OCI-LY3 (cell line): ENCODE results near the gene CDK4.

Experiments used
- H2AFZ ChIP-seq: fragments of 200-600, 300-600 bp; shearing (Covaris generic); 2 replicates; pipeline ENCODE4 v1.6.0; 2014; ENCODE audit warnings: antibody characterized with exemption, low read depth, low read length
- H3K27ac ChIP-seq: fragments of 200-600, 300-600 bp; sonication (generic); 2 replicates; pipeline ENCODE4 v1.5.1; 2014; ENCODE audit warnings: mild to moderate bottlenecking, low read length, moderate library complexity, mixed read lengths
- H3K27me3 ChIP-seq: fragments of 200-600, 300-600 bp; sonication (generic); 2 replicates; pipeline ENCODE4 v1.6.1; 2014; ENCODE audit warnings: low read depth, low read length, mixed read lengths
- H3K36me3 ChIP-seq: fragments of 200-600, 300-600 bp; sonication (generic); replicated peaks from 2 replicates; pipeline ENCODE3; 2014; ENCODE audit warnings: low read depth, low read length, mixed read lengths
- H3K4me1 ChIP-seq: fragments of 300-600, 200-600 bp; sonication (generic); 2 replicates; pipeline ENCODE4 v1.6.1; 2014; ENCODE audit warnings: low read length, mixed read lengths
- H3K4me2 ChIP-seq: fragments of 200-600, 300-600 bp; sonication (generic); 2 replicates; pipeline ENCODE4 v1.6.1; 2014; ENCODE audit warnings: low read length, mixed read lengths
- H3K4me3 ChIP-seq: fragments of 300-600, 200-600 bp; sonication (generic); 2 replicates; pipeline ENCODE4 v1.5.1; 2014; ENCODE audit warnings: antibody characterized with exemption, mild to moderate bottlenecking, low read length, moderate library complexity
- H3K79me2 ChIP-seq: fragments of 300-600, 200-600 bp; shearing (Covaris generic); 2 replicates; pipeline ENCODE4 v1.6.1; 2014; ENCODE audit warnings: mild to moderate bottlenecking, low read length, mixed read lengths
- H3K9ac ChIP-seq: fragments of 300-600, 200-600 bp; shearing (Covaris generic); 2 replicates; pipeline ENCODE4 v1.6.0; 2014; ENCODE audit warnings: mild to moderate bottlenecking, low read length, moderate library complexity
- H3K9me3 ChIP-seq: fragments of 200-600, 300-600 bp; shearing (Covaris generic); 2 replicates; pipeline ENCODE4 v1.6.1; 2014; ENCODE audit warnings: low read length, mixed read lengths; ENCODE audit not compliant: insufficient read depth
- H4K20me1 ChIP-seq: fragments of 200-600, 300-600 bp; sonication (generic); 2 replicates; pipeline ENCODE4 v1.6.1; 2016; ENCODE audit warnings: low read length, mixed read lengths; ENCODE audit not compliant: insufficient read depth
- CTCF ChIP-seq: fragments of 200-600, 300-600 bp; sonication (generic); IDR thresholded peaks from 2 replicates; pipeline ENCODE4 v1.5.1; 2014; ENCODE audit warnings: antibody characterized with exemption, low read length, low read depth
- EZH2phosphoT487 ChIP-seq: fragments of 200-600 bp; shearing (Covaris generic); IDR thresholded peaks from 2 replicates; pipeline ENCODE4 v1.6.1; 2018; ENCODE audit warnings: antibody characterized with exemption, mixed run types, low read depth

CDK4 gene

DNA sequence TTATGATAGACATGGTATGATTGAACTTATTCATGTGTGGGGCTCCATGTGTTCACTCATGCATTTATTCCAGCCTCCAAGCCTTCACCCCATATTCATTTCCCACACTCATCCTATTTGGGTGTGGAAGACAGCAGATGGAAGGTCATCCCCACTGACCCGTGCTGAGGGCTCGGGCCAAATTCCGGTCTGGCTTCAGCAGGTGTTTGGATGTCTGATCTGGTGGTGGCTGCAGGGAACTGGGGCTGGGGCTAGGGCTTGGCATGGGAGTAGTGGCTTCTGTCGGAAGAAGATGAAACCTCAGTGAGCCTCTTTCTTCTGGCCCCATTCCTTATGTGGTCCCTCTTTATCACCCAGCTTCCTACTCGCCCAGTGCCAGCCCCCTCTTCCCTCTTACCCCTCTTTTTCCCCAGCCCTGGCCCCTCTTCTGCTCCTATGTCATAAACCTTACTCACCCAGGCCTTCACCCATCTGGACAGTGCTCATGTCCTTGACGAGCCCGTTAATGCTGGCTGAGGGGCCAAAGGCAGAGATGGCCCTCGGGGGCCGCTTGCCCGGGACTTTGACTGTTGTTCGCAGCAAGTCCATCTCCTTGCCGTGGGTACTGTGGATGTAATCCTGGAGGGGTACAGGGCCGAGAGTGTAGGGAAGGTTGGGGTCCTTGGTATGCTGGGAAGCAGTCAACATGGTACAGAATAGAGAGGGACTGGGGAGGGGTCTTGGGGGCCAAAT lies 21.6 kb downstream of the CDK4 start:
- Histone ChIP-seq H3K27me3 (no peaks in the 10 kb centered on the region), H3K27ac (no peak overlapping the region), H2AFZ (no peak overlapping the region), H4K20me1 (no peaks in the 10 kb centered on the region), H3K4me2 (no peak overlapping the region), H3K9me3 (no peaks in the 10 kb centered on the region), H3K79me2 (no peaks in the 10 kb centered on the region), H3K9ac (no peak overlapping the region), H3K36me3 (peaks cover 23% of the 10 kb centered on the region), H3K4me3 (no peak overlapping the region), H3K4me1 (no peaks in the 10 kb centered on the region)
- TF ChIP-seq EZH2phosphoT487 (no peak), CTCF (no peak)

DNA sequence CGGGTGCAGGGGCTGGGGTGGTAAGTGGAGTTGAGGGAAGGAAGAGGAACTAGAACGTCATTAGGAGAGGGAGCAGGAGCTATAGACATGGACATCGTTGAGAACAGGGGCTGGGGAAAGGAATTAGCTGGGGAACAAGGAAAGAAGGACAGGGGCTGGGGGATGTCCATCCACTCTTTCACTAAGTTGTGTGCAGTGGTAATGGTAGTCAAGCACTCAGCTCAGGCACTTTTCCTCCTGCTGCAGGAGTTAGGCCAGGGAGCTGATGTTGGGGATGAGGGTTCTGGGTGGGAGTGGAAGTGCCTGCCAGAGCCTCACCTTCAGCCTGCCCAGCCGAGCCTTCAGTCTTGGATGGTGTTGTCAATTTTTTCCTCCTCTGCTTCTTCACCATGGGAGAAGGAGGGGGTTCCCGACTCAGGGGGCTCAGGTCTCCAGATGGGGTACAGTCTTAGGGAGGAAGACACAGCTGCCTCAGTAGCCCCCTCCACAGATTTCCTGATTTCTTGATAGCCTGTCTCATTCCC lies 22.7 kb downstream of the CDK4 start:
- no peak overlapping the region for H3K4me3 ChIP-seq
- no peaks in the 10 kb centered on the region for H3K4me1 ChIP-seq
- H3K27me3 ChIP-seq: no peaks in the 10 kb centered on the region
- peaks cover 23% of the 10 kb centered on the region for H3K36me3 ChIP-seq
- H2AFZ ChIP-seq: no peak overlapping the region
- no peak overlapping the region for H3K4me2 ChIP-seq
- no peaks in the 10 kb centered on the region for H3K9me3 ChIP-seq
- no peaks in the 10 kb centered on the region for H4K20me1 ChIP-seq
- H3K79me2 ChIP-seq: no peaks in the 10 kb centered on the region
- H3K9ac ChIP-seq: no peak overlapping the region
- H3K27ac ChIP-seq: no peak overlapping the region
- TF ChIP-seq EZH2phosphoT487: no peak
- no peak for TF ChIP-seq CTCF

- Histone ChIP-seq H2AFZ (no peak overlapping the region), H3K4me1 (no peaks in the 10 kb centered on the region), H3K27me3 (no peaks in the 10 kb centered on the region), H3K79me2 (no peaks in the 10 kb centered on the region), H3K4me2 (no peak overlapping the region), H4K20me1 (no peaks in the 10 kb centered on the region), H3K36me3 (peaks cover 23% of the 10 kb centered on the region), H3K9me3 (no peaks in the 10 kb centered on the region), H3K4me3 (no peak overlapping the region), H3K27ac (no peak overlapping the region), H3K9ac (no peak overlapping the region)
- TF ChIP-seq CTCF (no peak), EZH2phosphoT487 (no peak)
These were observed 24.2 kb downstream of the CDK4 start for GRCh38 chr12:57727758-57728395.

DNA sequence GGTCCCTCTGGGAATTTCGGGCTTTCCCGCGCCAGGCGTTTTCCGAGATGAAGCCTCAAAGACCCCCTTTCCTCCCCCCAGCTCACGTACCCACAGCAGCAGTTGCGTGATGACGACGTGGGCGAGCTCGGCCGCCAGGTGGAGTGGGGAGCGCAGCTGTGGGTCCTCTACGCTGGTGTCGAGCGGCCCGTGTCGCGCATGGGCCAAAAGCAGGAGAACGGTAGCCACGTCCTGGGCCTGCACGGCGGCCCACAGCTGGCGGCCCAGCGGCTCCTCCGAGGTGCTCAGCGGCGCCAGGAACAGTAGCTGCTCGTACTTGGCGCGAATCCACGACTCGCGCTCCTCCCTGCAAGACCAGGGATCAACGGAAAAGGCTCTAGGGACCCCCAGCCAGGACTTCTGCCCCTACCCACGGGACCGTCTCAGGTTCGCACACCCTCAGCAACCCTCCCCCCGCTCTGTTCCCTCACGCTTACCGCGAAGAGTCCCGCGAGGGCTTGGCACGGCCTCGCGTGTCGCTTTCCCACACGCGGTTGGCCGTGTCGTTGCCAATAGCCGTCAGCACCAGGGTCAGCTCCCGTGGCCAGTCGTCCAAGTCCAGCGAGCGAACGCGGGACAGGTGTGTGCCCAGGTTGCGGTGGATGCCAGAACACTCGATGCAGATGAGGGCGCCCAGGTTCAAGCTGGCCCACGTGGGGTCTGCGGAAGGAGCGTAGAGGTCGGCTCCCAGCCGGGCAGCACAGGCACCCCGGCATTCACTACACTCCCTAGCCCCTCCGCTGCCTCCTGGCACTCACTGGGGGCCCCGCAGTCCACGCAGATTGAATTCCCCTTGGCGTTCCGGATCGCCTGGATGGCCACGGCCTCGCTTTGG lies 25.0 kb downstream of the CDK4 start:
- H2AFZ ChIP-seq: no peak overlapping the region
- no peak for TF ChIP-seq EZH2phosphoT487
- H3K4me2 ChIP-seq: no peak overlapping the region
- peaks cover 23% of the 10 kb centered on the region for H3K36me3 ChIP-seq
- H3K27me3 ChIP-seq: no peaks in the 10 kb centered on the region
- no peaks in the 10 kb centered on the region for H4K20me1 ChIP-seq
- no peak overlapping the region for H3K4me3 ChIP-seq
- no peak overlapping the region for H3K9ac ChIP-seq
- no peaks in the 10 kb centered on the region for H3K9me3 ChIP-seq
- no peak overlapping the region for H3K27ac ChIP-seq
- H3K79me2 ChIP-seq: no peaks in the 10 kb centered on the region
- no peaks in the 10 kb centered on the region for H3K4me1 ChIP-seq
